ENCODE results near the gene PIK3C2B.

DNA sequence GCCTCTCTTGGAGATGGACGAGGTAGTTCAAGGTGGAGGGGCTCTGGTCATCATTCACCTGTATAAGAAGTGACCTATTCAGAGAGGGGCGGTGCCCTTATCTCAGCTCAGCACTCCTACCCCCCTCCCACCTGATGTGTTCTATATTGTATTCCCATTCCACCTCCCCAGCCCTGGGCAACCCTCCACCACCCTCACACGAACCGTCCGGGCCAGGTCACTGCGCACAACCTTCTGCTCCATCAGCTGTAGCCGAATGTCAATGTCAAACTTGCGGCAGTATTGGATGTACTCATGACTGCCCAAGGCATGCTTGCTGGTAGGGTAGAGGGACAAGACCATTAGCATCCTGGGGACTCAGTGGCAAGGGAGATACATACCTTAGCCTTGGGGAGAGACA lies 34.3 kb downstream of the PIK3C2B start:
- TF ChIP-seq, protein P1, sequence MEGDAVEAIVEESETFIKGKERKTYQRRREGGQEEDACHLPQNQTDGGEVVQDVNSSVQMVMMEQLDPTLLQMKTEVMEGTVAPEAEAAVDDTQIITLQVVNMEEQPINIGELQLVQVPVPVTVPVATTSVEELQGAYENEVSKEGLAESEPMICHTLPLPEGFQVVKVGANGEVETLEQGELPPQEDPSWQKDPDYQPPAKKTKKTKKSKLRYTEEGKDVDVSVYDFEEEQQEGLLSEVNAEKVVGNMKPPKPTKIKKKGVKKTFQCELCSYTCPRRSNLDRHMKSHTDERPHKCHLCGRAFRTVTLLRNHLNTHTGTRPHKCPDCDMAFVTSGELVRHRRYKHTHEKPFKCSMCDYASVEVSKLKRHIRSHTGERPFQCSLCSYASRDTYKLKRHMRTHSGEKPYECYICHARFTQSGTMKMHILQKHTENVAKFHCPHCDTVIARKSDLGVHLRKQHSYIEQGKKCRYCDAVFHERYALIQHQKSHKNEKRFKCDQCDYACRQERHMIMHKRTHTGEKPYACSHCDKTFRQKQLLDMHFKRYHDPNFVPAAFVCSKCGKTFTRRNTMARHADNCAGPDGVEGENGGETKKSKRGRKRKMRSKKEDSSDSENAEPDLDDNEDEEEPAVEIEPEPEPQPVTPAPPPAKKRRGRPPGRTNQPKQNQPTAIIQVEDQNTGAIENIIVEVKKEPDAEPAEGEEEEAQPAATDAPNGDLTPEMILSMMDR (IDR thresholded peaks at IDR 0.05; ENCODE audit: low read length) = no peak
- TF ChIP-seq EZH2 (optimal IDR thresholded peaks at IDR 0.05; ENCODE audit: low read depth, low read length) = no peak
- TF ChIP-seq EZH2phosphoT487 (IDR thresholded peaks at IDR 0.05; ENCODE audit: low read length) = no peak
